Psoas muscle (tissue), 8 donors: ENCODE data around the gene IL1RAPL1. TPM values are rescaled to one million over a fixed set of nuclear protein-coding genes. Genes with fewer than 3 reads are reported as not detected.

Source experiments
- ATAC-seq, 4 donors: fragments of 200-7000 bp; cut with Tn5 transposase; one replicate each; pipeline ENCODE4 v1.9.1; 2020; ENCODE audit warnings: moderate library complexity in 3 of 4, mild to moderate bottlenecking in 2 of 4
- DNase-seq, 2 donors: peaks; one replicate each; pipeline ENCODE4 v3.0.0-alpha.2; 2020
- H3K27ac ChIP-seq: fragments of 200-600 bp; one replicate; pipeline ENCODE4 v1.8.0; 2022
- H3K27me3 ChIP-seq, 3 donors: fragments of 200-600 bp in 1 of 3; one replicate each; pipeline versions ENCODE4 v1.6.1 to v1.8.0; 2013 to 2022; ENCODE audit warnings: low read length in 2 of 3, mild to moderate bottlenecking in 2 of 3, moderate library complexity in 1 of 3; ENCODE audit not compliant: insufficient read depth in 3 of 3
- H3K36me3 ChIP-seq, 2 donors: fragments of 200-600 bp in 1 of 2; one replicate each; pipeline versions ENCODE4 v1.6.1 to v1.8.0; 2013 to 2022; ENCODE audit warnings: low read depth in 1 of 2, mild to moderate bottlenecking in 1 of 2, moderate library complexity in 1 of 2; ENCODE audit not compliant: insufficient read depth in 1 of 2
- H3K4me1 ChIP-seq: fragments of 200-600 bp; one replicate; pipeline ENCODE4 v1.8.0; 2022
- H3K4me3 ChIP-seq: fragments of 200-600 bp; one replicate; pipeline ENCODE4 v1.8.0; 2022; ENCODE audit warnings: mild to moderate bottlenecking
- H3K9me3 ChIP-seq: fragments of 200-600 bp; one replicate; pipeline ENCODE4 v1.8.0; 2022
- CTCF ChIP-seq: fragments of 200-600 bp; IDR thresholded peaks from one replicate; pipeline ENCODE4 v1.8.0; 2022; ENCODE audit warnings: antibody characterized with exemption
- WGBS, 3 donors: extraction: QIAGEN DNeasy Blood & Tissue Kit; methylation state at CpG; one replicate each; pipeline versions ENCODE4 v1.1.6 to v1.1.7; 2013; 5-methylcytosine and 5-hydroxymethylcytosine counted together
- intact Hi-C, 2 donors: fragments of 100-400 bp; cut with DNase I; formaldehyde crosslinking; loops; one replicate each; pipeline versions ENCODE4 v1.11.0 to v1.14.2; 2022
- polyA plus RNA-seq, 3 donors: library from polyadenylated mRNA; stranded (reverse); fragments of 200-250 nt; gene quantifications; one replicate each; pipeline ENCODE4 v1.2.3, GENCODE V29; 2013
- total RNA-seq, 4 donors: library from RNA; stranded (reverse); fragmentation: NEBNext Ultra II Directional in 2 of 4; extraction: Animal tissue kit (Norgen Biotek cat#: 25700) in 2 of 4; gene quantifications; one replicate each; pipeline versions ENCODE4 v1.2.1 to v1.2.4, GENCODE V29; 2021 to 2023
- donor health status: healthy with polysubstance abuse.
- donor health status: DM: no; HTN: no; CAD: no; lungs with moderate emphysema.
- donor health status: Bipolar disorder and iron deficiency.
- donor health status: healthy.
- donor health status: DM: yes; HTN: yes; CAD: no.
- donor health status: DM: no; HTN: no; CAD: no.
- donor health status: DM: no; HTN: no; CAD: no.
- donor health status: DM: yes; HTN: yes; CAD: no.

IL1RAPL1 gene
- total and polyA plus RNA-seq, 7 donors: 0.04 to 0.50 (median 0.19) TPM; not detected in 1

GRCh38 chrX:29870608-29871007 lies 1283.4 kb downstream of the IL1RAPL1 start:
- H3K4me3 ChIP-seq: no peak overlapping the region
- no peaks in the 10 kb centered on the region for H3K36me3 ChIP-seq
- ATAC-seq (no peak), DNase-seq (no peak)
- no peak for TF ChIP-seq CTCF
- WGBS, 3 donors: 71 to 93% (median 85%) methylated on average over 3 of the region's 3 CpGs
- intact Hi-C loops: no loop called here
- no peak overlapping the region for H3K27ac ChIP-seq
- H3K9me3 ChIP-seq: peaks cover 2% of the 10 kb centered on the region
- no peaks in the 10 kb centered on the region for H3K27me3 ChIP-seq
- no peaks in the 10 kb centered on the region for H3K4me1 ChIP-seq

- Histone ChIP-seq H3K4me1 (no peaks in the 10 kb centered on the region), H3K27ac (no peak overlapping the region), H3K36me3 (no peaks in the 10 kb centered on the region), H3K27me3 (no peaks in the 10 kb centered on the region), H3K9me3 (peaks cover 2% of the 10 kb centered on the region), H3K4me3 (no peak overlapping the region)
- intact Hi-C loops: no loop called here
- DNase-seq (no peak), ATAC-seq (no peak)
- no peak for TF ChIP-seq CTCF
- 80 to 90% (median 80%) methylated on average over 2 of the region's 2 CpGs for WGBS, 3 donors
Observed at GRCh38 chrX:29872831-29873230, 1285.6 kb downstream of the IL1RAPL1 start.

- no peak for TF ChIP-seq CTCF
- Histone ChIP-seq H3K4me1 (no peaks in the 10 kb centered on the region), H3K36me3 (no peaks in the 10 kb centered on the region), H3K9me3 (no peaks in the 10 kb centered on the region), H3K27me3 (no peaks in the 10 kb centered on the region), H3K4me3 (no peak overlapping the region), H3K27ac (no peak overlapping the region)
- intact Hi-C loops: no loop called here
- ATAC-seq (no peak), DNase-seq (no peak)
- 60 to 94% (median 92%) methylated on average over 4 of the region's 4 CpGs for WGBS, 3 donors
Observed at GRCh38 chrX:29876733-29877132, 1289.5 kb downstream of the IL1RAPL1 start.

GRCh38 chrX:29880977-29881376 lies 1293.7 kb downstream of the IL1RAPL1 start:
- H3K4me3 ChIP-seq: no peak overlapping the region
- no peaks in the 10 kb centered on the region for H3K36me3 ChIP-seq
- DNase-seq (no peak), ATAC-seq (no peak)
- WGBS, 3 donors: 57 to 78% (median 76%) methylated on average over 3 of the region's 3 CpGs
- H3K27me3 ChIP-seq: no peaks in the 10 kb centered on the region
- H3K27ac ChIP-seq: no peak overlapping the region
- no peaks in the 10 kb centered on the region for H3K4me1 ChIP-seq
- intact Hi-C loops: no loop called here
- no peak for TF ChIP-seq CTCF
- no peaks in the 10 kb centered on the region for H3K9me3 ChIP-seq

- intact Hi-C loops: no loop called here
- H3K9me3 ChIP-seq: no peaks in the 10 kb centered on the region
- no peaks in the 10 kb centered on the region for H3K4me1 ChIP-seq
Observed at GRCh38 chrX:29890004-29890403, 1302.8 kb downstream of the IL1RAPL1 start.

More at GRCh38 chrX:29890004-29890403, 1302.8 kb downstream of the IL1RAPL1 start:
- ATAC-seq (no peak), DNase-seq (no peak)
- no peaks in the 10 kb centered on the region for H3K36me3 ChIP-seq
- WGBS, 3 donors: 66 to 80% (median 77%) methylated on average over 2 of the region's 2 CpGs
- no peak for TF ChIP-seq CTCF
- peaks cover 0 to 4% (median 0%) of the 10 kb centered on the region in 3 donors for H3K27me3 ChIP-seq
- no peak overlapping the region for H3K4me3 ChIP-seq
- no peak overlapping the region for H3K27ac ChIP-seq
